AG04450 (cell line): Measurements from ENCODE around the gene CRYGA. TPM values are rescaled to one million over a fixed set of nuclear protein-coding genes. Genes with fewer than 3 reads are reported as not detected.

Experiments used
- CTCF ChIA-PET: fragments of 300-600, 350-600 bp; formaldehyde crosslinking; extraction: SDS; loops from one replicate; lab custom pipeline; 2022; ENCODE audit warnings: antibody characterized with exemption, inconsistent platforms; lab: Charles Lee
- POLR2A ChIA-PET: fragments of 350-600 bp; formaldehyde crosslinking; extraction: SDS; loops from one replicate; lab custom pipeline; 2021; ENCODE audit warnings: antibody characterized with exemption, inconsistent platforms; lab: Yijun Ruan, JAX
- DNase-seq: peaks from one replicate; pipeline ENCODE4 v3.0.0-alpha.2; 2011; ENCODE audit warnings: low read depth, low spot score
- H3K27ac ChIP-seq: one replicate; pipeline ENCODE4 v1.5.1; 2012; ENCODE audit warnings: low read depth, low read length, control low read depth
- H3K27me3 ChIP-seq: one replicate; pipeline ENCODE4 v1.6.0; 2012; ENCODE audit warnings: low read length; ENCODE audit not compliant: control insufficient read depth, insufficient read depth
- H3K4me3 ChIP-seq: 2 replicates; pipeline ENCODE4 v1.5.1; 2011; ENCODE audit warnings: mild to moderate bottlenecking, low read depth, low read length, control low read depth
- H3K9me3 ChIP-seq: 2 replicates; pipeline ENCODE4 v1.5.1; 2012; ENCODE audit warnings: low read length; ENCODE audit not compliant: control insufficient read depth, insufficient read depth
- polyA plus RNA-seq: library from polyadenylated mRNA; depleted of rRNA; stranded (reverse); fragments of >200 nt; gene quantifications from 2 replicates; pipeline ENCODE4 v1.2.3, GENCODE V29; 2011
- TF ChIP-seq, protein P1 (sequence below): IDR thresholded peaks from 2 replicates; pipeline ENCODE4 v1.5.1; 2011; ENCODE audit warnings: low read depth, low read length, control low read depth, inconsistent platforms

The CRYGA gene
- polyA plus RNA-seq, 1 experiment = not detected

- Histone ChIP-seq H3K27me3 (peaks cover 12% of the 10 kb centered on the region), H3K4me3 (no peak overlapping the region), H3K9me3 (no peaks in the 10 kb centered on the region), H3K27ac (no peak overlapping the region)
- no peak for DNase-seq
- TF ChIP-seq, protein P1, sequence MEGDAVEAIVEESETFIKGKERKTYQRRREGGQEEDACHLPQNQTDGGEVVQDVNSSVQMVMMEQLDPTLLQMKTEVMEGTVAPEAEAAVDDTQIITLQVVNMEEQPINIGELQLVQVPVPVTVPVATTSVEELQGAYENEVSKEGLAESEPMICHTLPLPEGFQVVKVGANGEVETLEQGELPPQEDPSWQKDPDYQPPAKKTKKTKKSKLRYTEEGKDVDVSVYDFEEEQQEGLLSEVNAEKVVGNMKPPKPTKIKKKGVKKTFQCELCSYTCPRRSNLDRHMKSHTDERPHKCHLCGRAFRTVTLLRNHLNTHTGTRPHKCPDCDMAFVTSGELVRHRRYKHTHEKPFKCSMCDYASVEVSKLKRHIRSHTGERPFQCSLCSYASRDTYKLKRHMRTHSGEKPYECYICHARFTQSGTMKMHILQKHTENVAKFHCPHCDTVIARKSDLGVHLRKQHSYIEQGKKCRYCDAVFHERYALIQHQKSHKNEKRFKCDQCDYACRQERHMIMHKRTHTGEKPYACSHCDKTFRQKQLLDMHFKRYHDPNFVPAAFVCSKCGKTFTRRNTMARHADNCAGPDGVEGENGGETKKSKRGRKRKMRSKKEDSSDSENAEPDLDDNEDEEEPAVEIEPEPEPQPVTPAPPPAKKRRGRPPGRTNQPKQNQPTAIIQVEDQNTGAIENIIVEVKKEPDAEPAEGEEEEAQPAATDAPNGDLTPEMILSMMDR = no peak
- POLR2A ChIA-PET = no interaction called here
- CTCF ChIA-PET = interaction anchor here (0.9 to 2.2 kb wide), 2 partner anchors 11 to 67 kb away, joined by 3 to 19 read pairs; no protein-coding TSS in a partner anchor
Observed at GRCh38 chr2:208186893-208187292, 23.5 kb upstream of the CRYGA start.

DNA sequence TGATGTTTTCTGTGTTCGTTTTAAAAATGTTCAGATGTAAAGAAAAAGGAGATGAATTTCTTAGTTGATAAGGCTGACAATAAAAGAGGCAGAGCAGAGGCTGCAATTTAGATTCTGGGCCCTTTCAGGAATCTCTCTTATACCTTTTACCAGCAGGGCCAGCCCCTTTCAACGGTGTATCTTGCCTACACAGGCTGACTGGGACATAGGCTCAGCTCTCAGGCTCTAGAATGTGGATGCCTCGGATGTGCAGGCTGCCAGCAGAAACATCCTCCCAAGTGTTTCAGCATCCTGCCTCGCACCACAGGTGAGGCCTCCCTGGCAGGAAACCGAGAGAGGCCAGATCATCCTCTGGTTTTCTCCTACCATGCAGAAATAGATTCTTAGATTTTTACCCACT, 23.1 kb upstream of the CRYGA start:
- TF ChIP-seq, protein P1 = no peak
- POLR2A ChIA-PET = no interaction called here
- Histone ChIP-seq H3K4me3 (no peak overlapping the region), H3K27ac (no peak overlapping the region), H3K9me3 (no peaks in the 10 kb centered on the region), H3K27me3 (peaks cover 12% of the 10 kb centered on the region)
- no peak for DNase-seq
- CTCF ChIA-PET = interaction anchor here (0.9 to 2.2 kb wide), 2 partner anchors 11 to 67 kb away, joined by 3 to 19 read pairs; no protein-coding TSS in a partner anchor

GRCh38 chr2:208183972-208184705, 20.8 kb upstream of the CRYGA start:
- H3K27me3 ChIP-seq = peaks cover 12% of the 10 kb centered on the region
- no peak for DNase-seq
- H3K4me3 ChIP-seq = no peak overlapping the region
- H3K27ac ChIP-seq = no peak overlapping the region
- POLR2A ChIA-PET = no interaction called here
- TF ChIP-seq, protein P1 = no peak
- CTCF ChIA-PET = interaction anchor here (1.2 kb wide), 1 partner anchor 9 kb away, joined by 5 read pairs; no protein-coding TSS in a partner anchor
- no peaks in the 10 kb centered on the region for H3K9me3 ChIP-seq

GRCh38 chr2:208183526-208183925, 20.1 kb upstream of the CRYGA start:
- ChIA-PET CTCF (interaction anchor here (1.2 kb wide), 1 partner anchor 8 kb away, joined by 5 read pairs; no protein-coding TSS in a partner anchor), POLR2A (no interaction called here)
- no peaks in the 10 kb centered on the region for H3K9me3 ChIP-seq
- no peak for DNase-seq
- peaks cover 12% of the 10 kb centered on the region for H3K27me3 ChIP-seq
- no peak overlapping the region for H3K4me3 ChIP-seq
- TF ChIP-seq, protein P1 = no peak
- no peak overlapping the region for H3K27ac ChIP-seq

DNA sequence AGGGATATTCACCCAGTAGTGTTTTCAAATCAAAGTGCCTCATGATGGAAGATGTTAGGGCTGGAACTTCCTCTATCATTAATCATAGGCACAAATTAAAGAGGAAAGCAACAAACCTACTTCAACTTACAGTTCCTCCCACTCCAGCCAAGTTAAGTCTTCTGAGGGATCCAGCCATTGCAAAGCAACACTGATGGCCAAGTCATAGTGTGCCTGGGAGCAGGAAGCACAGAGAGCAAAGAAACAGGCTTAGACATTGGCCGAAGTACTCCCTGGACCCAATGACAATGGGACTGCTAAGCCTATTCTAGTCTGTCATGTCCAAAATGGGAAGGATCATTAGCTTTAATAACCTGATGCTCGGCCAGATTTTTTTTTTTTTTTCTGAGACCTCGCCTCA, 19.4 kb upstream of the CRYGA start:
- CTCF ChIA-PET = interaction anchor here (1.2 kb wide), 1 partner anchor 8 kb away, joined by 5 read pairs; no protein-coding TSS in a partner anchor
- TF ChIP-seq, protein P1 = no peak
- POLR2A ChIA-PET = no interaction called here
- DNase-seq = no peak
- no peak overlapping the region for H3K4me3 ChIP-seq
- no peaks in the 10 kb centered on the region for H3K9me3 ChIP-seq
- no peak overlapping the region for H3K27ac ChIP-seq
- H3K27me3 ChIP-seq = peaks cover 12% of the 10 kb centered on the region
